IMR-90 (cell line): ENCODE results near the gene SF3A1. TPM values are rescaled to one million over a fixed set of nuclear protein-coding genes. Genes with fewer than 3 reads are reported as not detected.

Experiments used
- ATAC-seq: fragments of 200-7000 bp; cut with Tn5 transposase; 2 replicates; pipeline ENCODE4 v1.9.1; 2020; ENCODE audit warnings: low read depth, mild to moderate bottlenecking, moderate library complexity
- BruUV-seq: library from RNA; stranded (reverse); fragments of 400-500 nt; replicated peaks from 2 replicates; lab custom pipeline; 2021; lab: Mats Ljungman, UMichigan
- CTCF ChIA-PET: fragments of 300-600 bp; formaldehyde crosslinking; extraction: SDS; loops from one replicate; lab custom pipeline; 2021; ENCODE audit warnings: antibody characterized with exemption; lab: Yijun Ruan, JAX
- POLR2A ChIA-PET: fragments of 300-600 bp; sonication (Branson Sonifier 250); formaldehyde crosslinking; loops from one replicate; lab custom pipeline; 2022; ENCODE audit warnings: antibody characterized with exemption; ENCODE audit not compliant: unreplicated experiment; lab: Charles Lee
- DNase-seq: peaks from one replicate; pipeline ENCODE4 v3.0.0; 2013
- H2AFZ ChIP-seq: replicated peaks from 2 replicates; pipeline ENCODE3; 2013; ENCODE audit warnings: low read length, mild to moderate bottlenecking; ENCODE audit not compliant: poor library complexity
- H2AK5ac ChIP-seq: 2 replicates; pipeline ENCODE4 v1.6.1; 2013; ENCODE audit warnings: low read depth, low read length, inconsistent platforms
- H2AK9ac ChIP-seq: replicated peaks from 2 replicates; pipeline ENCODE3; 2013; ENCODE audit warnings: mild to moderate bottlenecking, low read depth, low read length, moderate library complexity; ENCODE audit not compliant: poor library complexity
- H2BK120ac ChIP-seq: 2 replicates; pipeline ENCODE4 v1.6.1; 2013; ENCODE audit warnings: low read depth, low read length, inconsistent platforms
- H2BK15ac ChIP-seq: 3 replicates; pipeline ENCODE4 v1.6.1; 2013; ENCODE audit warnings: low read depth, low read length, inconsistent platforms
- H2BK20ac ChIP-seq: 2 replicates; pipeline ENCODE4 v1.6.1; 2013; ENCODE audit warnings: low read depth, mild to moderate bottlenecking, inconsistent platforms, low read length, moderate library complexity
- H2BK5ac ChIP-seq: 2 replicates; pipeline ENCODE4 v1.6.1; 2013; ENCODE audit warnings: mild to moderate bottlenecking, low read depth, low read length, inconsistent platforms; ENCODE audit not compliant: poor library complexity, severe bottlenecking
- H3K14ac ChIP-seq: replicated peaks from 2 replicates; pipeline ENCODE4 v1.6.1; 2013; ENCODE audit warnings: low read depth, low read length, inconsistent platforms
- H3K18ac ChIP-seq: 2 replicates; pipeline ENCODE4 v1.6.1; 2013; ENCODE audit warnings: low read depth, low read length, control low read depth
- H3K23ac ChIP-seq: 2 replicates; pipeline ENCODE4 v1.6.1; 2013; ENCODE audit warnings: low read depth, low read length, inconsistent platforms
- H3K27ac ChIP-seq: 2 replicates; pipeline ENCODE4 v1.5.1; 2013; ENCODE audit warnings: mild to moderate bottlenecking, control low read depth, low read length; ENCODE audit not compliant: insufficient read depth
- H3K27me3 ChIP-seq: 2 replicates; pipeline ENCODE4 v1.6.1; 2013; ENCODE audit warnings: low read length; ENCODE audit not compliant: control insufficient read depth, insufficient read depth
- H3K36me3 ChIP-seq: 2 replicates; pipeline ENCODE4 v1.6.1; 2013; ENCODE audit warnings: low read length, mixed read lengths; ENCODE audit not compliant: control insufficient read depth, insufficient read depth
- H3K4ac ChIP-seq: 2 replicates; pipeline ENCODE4 v1.6.1; 2013; ENCODE audit warnings: low read depth, low read length, inconsistent platforms
- H3K4me1 ChIP-seq: 2 replicates; pipeline ENCODE4 v1.6.1; 2013; ENCODE audit warnings: low read length, mixed read lengths; ENCODE audit not compliant: control insufficient read depth, insufficient read depth
- H3K4me2 ChIP-seq: 2 replicates; pipeline ENCODE4 v1.6.1; 2013; ENCODE audit warnings: low read depth, mild to moderate bottlenecking, control low read depth, low read length, moderate library complexity
- H3K4me3 ChIP-seq: 2 replicates; pipeline ENCODE4 v1.5.1; 2013; ENCODE audit warnings: low read depth, mild to moderate bottlenecking, control low read depth, low read length, moderate library complexity; ENCODE audit not compliant: insufficient read depth
- H3K56ac ChIP-seq: 2 replicates; pipeline ENCODE4 v1.6.1; 2013; ENCODE audit warnings: low read length, inconsistent platforms; ENCODE audit not compliant: insufficient read depth; ENCODE audit errors: extremely low read depth
- H3K79me1 ChIP-seq, 2 experiments: 2 replicates each; pipeline ENCODE4 v1.6.1; 2013; ENCODE audit warnings: low read length in 2 of 2, inconsistent platforms in 1 of 2, low read depth in 1 of 2
- H3K9ac ChIP-seq: 2 replicates; pipeline ENCODE4 v1.6.1; 2013; ENCODE audit warnings: low read depth, low read length, control low read depth
- H3K9me1 ChIP-seq: 2 replicates; pipeline ENCODE4 v1.6.1; 2013; ENCODE audit warnings: low read length, inconsistent platforms; ENCODE audit not compliant: insufficient read depth
- H3K9me3 ChIP-seq: 2 replicates; pipeline ENCODE4 v1.6.1; 2013; ENCODE audit warnings: low read length; ENCODE audit not compliant: control insufficient read depth, insufficient read depth
- H4K20me1 ChIP-seq: 2 replicates; pipeline ENCODE4 v1.6.1; 2013; ENCODE audit warnings: low read length, inconsistent platforms; ENCODE audit not compliant: insufficient read depth
- H4K5ac ChIP-seq: 2 replicates; pipeline ENCODE4 v1.6.1; 2013; ENCODE audit warnings: mild to moderate bottlenecking, low read depth, low read length, control low read depth
- H4K8ac ChIP-seq, 2 experiments: 2 replicates each; pipeline ENCODE4 v1.6.1; 2013; ENCODE audit warnings: low read depth in 2 of 2, low read length in 2 of 2, control low read depth in 1 of 2, inconsistent platforms in 1 of 2
- H4K91ac ChIP-seq: 2 replicates; pipeline ENCODE4 v1.6.1; 2013; ENCODE audit warnings: low read depth, low read length, inconsistent platforms; ENCODE audit not compliant: insufficient read depth
- ELK1 ChIP-seq: fragments of 150-350 bp; IDR thresholded peaks from 2 replicates; pipeline ENCODE4 v1.6.1; 2016; ENCODE audit warnings: low read depth, mild to moderate bottlenecking, low read length, moderate library complexity, borderline replicate concordance
- POLR2A ChIP-seq: IDR thresholded peaks from 2 replicates; pipeline ENCODE4 v1.6.1; 2012; ENCODE audit warnings: mild to moderate bottlenecking, low read depth, low read length
- WGBS, 2 experiments: methylation state at CpG; one replicate each; pipeline versions ENCODE4 v1.1.5 to v1.1.7; 2013; ENCODE audit warnings: missing lambda C conversion rate in 2 of 2; ENCODE audit not compliant: insufficient read length in 1 of 2; ENCODE audit errors: extremely low coverage in 2 of 2; 5-methylcytosine and 5-hydroxymethylcytosine counted together
- dilution Hi-C: fragments of 300-500 bp; cut with HindIII; formaldehyde crosslinking; loops from one replicate; pipeline ENCODE4 v1.14.3; 2018; ENCODE audit warnings: low sequenced_read_pairs; ENCODE audit not compliant: unreplicated experiment
- in situ Hi-C: fragments of 300-500 bp; cut with MboI; formaldehyde crosslinking; loops from 3 replicates; pipeline ENCODE4 v1.14.3; 2019; ENCODE audit warnings: low sequenced_read_pairs, inconsistent platforms, mixed read lengths
- intact Hi-C: fragments of 100-400 bp; cut with micrococcal nuclease; formaldehyde crosslinking; loops from 2 replicates; pipeline ENCODE4 v1.10.0; 2022
- polyA plus RNA-seq, 3 experiments: library from polyadenylated mRNA; depleted of rRNA; stranded (reverse); fragments of >200 nt; gene quantifications; 2 replicates each; pipeline ENCODE4 v1.2.3, GENCODE V29; 2012; ENCODE audit warnings: low replicate concordance in 1 of 3
- total RNA-seq: library from RNA; depleted of rRNA; stranded (reverse); fragments of >200 nt; gene quantifications from 2 replicates; pipeline ENCODE4 v1.2.3, GENCODE V29; 2012

Gene SF3A1
- total and polyA plus RNA-seq, 2 of the 4 experiments (the other 2 are of a cell fraction), result 36.9 to 67.2 TPM

- DNase-seq (no peak), ATAC-seq (no peak)
- Histone ChIP-seq H2BK20ac (no peak overlapping the region), H2AK9ac (no peak overlapping the region), H3K14ac (no peak overlapping the region), H3K36me3 (peaks cover 5% of the 10 kb centered on the region; the same call in 1 of the 2 replicates), H4K91ac (no peak overlapping the region), H3K9me1 (0 out of 2 replicates have a peak, but pooled peaks cover 2% of the 10 kb centered on the region), H3K9me3 (no peaks in the 10 kb centered on the region), H3K4me1 (peaks cover 5% of the 10 kb centered on the region; the same call in 1 of the 2 replicates), H3K18ac (no peak overlapping the region), H4K8ac (no peak overlapping the region), H3K4ac (no peak overlapping the region), H3K79me1 (no peaks in the 10 kb centered on the region), H2AFZ (no peak overlapping the region), H3K4me2 (no peak overlapping the region), H2BK15ac (no peak overlapping the region), H4K5ac (no peak overlapping the region), H4K20me1 (peaks cover 4% of the 10 kb centered on the region), H2BK5ac (no peak overlapping the region), H3K27me3 (no peaks in the 10 kb centered on the region), H3K27ac (no peak overlapping the region), H2BK120ac (no peak overlapping the region), H3K9ac (no peak overlapping the region), H3K23ac (no peak overlapping the region), H2AK5ac (no peak overlapping the region), H3K56ac (no peak overlapping the region), H3K4me3 (no peak overlapping the region)
- CTCF ChIA-PET, result no interaction called here
- POLR2A ChIA-PET, result no interaction called here
- no peak for TF ChIP-seq ELK1
- no peak for TF ChIP-seq POLR2A
- intact Hi-C loops (no loop called here), in situ Hi-C loops (no loop called here), dilution Hi-C loops (no loop called here)
- BruUV-seq, result no TSS peak
- 98% methylated on average over 7 of the region's 19 CpGs; no CpG with 5 or more reads in 1 of the 2 experiments for WGBS, 2 experiments
Observed at GRCh38 chr22:30370641-30371230, 14.0 kb upstream of the SF3A1 start.
